HG03432 (cell line): ENCODE data around the gene GBP5.

ENCODE experiments used
- ATAC-seq: cut with Tn5 transposase; IDR thresholded peaks from one replicate; pipeline ENCODE4 v1.9.1; 2021; ENCODE audit warnings: mild to moderate bottlenecking, moderate library complexity; ENCODE audit not compliant: unreplicated experiment

GBP5 gene, protein sequence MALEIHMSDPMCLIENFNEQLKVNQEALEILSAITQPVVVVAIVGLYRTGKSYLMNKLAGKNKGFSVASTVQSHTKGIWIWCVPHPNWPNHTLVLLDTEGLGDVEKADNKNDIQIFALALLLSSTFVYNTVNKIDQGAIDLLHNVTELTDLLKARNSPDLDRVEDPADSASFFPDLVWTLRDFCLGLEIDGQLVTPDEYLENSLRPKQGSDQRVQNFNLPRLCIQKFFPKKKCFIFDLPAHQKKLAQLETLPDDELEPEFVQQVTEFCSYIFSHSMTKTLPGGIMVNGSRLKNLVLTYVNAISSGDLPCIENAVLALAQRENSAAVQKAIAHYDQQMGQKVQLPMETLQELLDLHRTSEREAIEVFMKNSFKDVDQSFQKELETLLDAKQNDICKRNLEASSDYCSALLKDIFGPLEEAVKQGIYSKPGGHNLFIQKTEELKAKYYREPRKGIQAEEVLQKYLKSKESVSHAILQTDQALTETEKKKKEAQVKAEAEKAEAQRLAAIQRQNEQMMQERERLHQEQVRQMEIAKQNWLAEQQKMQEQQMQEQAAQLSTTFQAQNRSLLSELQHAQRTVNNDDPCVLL

GRCh38 chr1:89272269-89273041, at the start of gene GBP5:
Gene GBP5, minus strand, starts transcription at chr1:89272860. Its CDS starts 3,305 bp downstream, at chr1:89269555.
- ATAC-seq = peak; percentile 82

DNA sequence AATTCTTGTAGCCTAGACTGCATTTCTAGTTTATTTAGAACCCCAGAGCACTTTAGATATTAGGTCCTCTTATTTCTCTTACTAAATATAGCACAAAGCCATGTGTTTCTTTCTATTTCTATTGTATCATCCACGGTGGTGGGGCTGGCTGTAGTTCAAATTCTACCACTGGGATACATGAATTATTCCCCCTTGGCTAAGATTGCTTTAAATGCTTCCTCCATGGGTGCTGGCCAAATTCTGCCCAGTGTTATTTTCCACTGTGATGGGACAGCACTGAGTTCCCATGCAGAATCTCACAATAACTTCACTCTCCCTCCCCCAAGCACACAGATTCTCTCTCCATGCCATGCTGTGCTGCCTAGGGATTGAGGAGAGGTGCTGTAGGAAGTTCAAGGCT, 49.7 kb upstream of the GBP5 start:
- ATAC-seq = no peak

DNA sequence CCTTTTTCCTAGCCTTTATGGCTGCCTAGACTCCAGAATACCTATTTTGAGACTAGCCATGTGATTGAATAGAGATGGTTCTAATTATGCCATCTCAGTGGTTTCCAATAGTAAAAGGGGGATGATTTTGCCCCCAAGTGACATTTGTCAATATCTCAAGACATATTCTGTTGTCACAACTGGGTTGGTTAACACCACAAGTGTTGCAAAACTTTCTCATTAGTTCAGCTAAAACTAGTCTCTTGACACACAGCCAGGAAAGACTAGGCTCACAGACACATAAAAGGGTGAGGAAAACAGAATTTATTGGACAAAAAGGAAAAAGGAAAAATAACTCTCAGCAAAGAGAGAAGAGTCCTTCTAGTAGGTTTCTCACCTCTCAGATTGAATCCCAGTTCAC, 39.9 kb upstream of the GBP5 start:
- no peak for ATAC-seq

DNA sequence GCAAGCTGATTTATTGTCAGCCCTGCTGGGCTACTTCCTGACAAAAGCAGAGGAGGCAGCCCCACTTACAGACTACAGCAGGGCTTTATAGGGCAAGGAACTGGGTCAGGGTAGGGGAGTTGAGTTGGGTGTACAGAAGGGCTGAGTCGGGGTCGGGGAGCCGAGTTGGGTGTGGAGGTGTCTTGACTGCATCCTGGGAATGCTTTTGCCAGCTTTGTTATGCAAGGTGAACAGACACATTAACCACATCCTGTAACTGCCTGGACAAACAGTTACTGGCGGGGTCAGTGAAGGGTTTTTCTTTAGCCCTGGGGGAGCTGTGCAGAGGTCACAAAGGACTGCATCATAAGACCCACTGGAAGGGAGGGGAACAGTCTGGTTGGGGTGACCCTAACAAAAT, 39.1 kb upstream of the GBP5 start:
- ATAC-seq = peak; percentile 49

DNA sequence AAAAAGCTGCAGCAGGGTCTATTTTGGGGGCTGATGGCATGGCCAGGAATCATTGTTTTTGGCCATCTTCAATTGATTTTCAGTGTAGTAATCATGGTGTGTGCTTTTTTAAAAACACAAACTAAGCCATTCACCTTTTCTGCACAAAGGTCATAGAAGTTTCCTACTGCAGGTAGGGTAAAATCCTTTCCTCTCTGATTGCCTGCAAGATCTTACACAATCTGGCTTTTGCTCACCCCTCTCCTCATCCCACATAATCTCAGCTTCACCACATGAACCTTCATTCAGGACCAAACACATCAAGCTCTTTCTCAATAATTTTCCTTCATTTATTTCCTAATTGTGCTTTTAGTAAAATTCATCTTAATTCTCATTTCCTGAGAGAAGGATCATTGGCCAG, 38.3 kb upstream of the GBP5 start:
- ATAC-seq = no peak

- peak; percentile 87 for ATAC-seq
Measured at GRCh38 chr1:89310505-89310904, 37.8 kb upstream of the GBP5 start.

DNA sequence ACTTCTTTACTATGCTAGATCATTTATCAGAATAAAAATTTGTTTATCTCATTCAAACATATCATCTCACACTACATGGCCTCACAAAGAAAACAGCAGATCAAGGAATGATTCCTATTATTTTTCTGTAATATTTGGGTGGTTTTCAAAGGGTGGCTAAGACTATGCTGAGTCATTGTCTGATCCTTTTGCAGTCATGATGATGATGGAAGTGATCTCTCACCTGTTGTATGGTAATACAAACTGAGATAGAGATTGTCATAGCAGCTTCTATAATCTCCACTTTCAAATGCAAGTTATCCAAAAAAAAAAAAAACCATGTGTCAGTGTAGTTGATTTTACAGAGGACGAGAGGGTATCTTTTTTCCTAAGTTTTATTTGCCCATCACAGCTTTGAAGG, 37.2 kb upstream of the GBP5 start:
- no peak for ATAC-seq

DNA sequence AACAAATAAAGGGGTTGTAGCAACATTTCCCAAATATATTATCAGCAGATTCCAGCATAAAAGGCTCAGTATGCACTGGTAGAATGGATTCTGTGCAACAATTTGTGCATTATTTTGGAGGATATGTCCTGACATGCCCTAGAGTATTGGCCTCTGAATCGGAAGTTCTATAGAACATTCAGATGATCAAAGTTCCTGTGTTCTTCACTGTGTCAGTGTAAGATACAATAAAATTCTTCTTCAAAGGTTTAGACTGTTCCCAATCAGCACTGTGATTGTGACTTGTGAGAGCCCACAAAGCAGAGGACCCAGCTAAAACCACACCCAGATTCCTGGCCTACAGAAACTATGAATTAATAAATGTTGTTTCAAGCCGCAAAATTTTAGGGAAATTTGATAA, 33.6 kb upstream of the GBP5 start:
- ATAC-seq = no peak

DNA sequence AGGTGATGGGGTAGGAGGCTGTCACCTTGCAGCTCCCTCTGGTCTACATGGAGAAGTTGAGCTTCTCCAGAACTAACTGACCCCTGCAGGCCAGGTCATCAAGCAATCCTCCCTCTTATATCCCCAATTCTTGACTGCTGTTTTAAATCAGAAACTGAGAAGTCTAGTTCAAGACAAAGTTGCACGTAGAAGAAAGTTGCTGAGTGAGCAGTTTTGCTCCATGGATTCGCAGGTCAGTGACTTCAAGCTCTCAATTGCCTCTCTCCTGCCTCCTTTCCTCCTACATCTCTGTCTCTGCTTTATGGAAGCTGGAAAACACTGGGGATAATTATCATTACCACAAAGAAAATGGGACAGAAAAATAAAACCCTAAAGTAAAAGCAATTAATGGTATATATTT, 32.8 kb upstream of the GBP5 start:
- no peak for ATAC-seq

- no peak for ATAC-seq
Measured at GRCh38 chr1:89304572-89305230, 32.0 kb upstream of the GBP5 start.

DNA sequence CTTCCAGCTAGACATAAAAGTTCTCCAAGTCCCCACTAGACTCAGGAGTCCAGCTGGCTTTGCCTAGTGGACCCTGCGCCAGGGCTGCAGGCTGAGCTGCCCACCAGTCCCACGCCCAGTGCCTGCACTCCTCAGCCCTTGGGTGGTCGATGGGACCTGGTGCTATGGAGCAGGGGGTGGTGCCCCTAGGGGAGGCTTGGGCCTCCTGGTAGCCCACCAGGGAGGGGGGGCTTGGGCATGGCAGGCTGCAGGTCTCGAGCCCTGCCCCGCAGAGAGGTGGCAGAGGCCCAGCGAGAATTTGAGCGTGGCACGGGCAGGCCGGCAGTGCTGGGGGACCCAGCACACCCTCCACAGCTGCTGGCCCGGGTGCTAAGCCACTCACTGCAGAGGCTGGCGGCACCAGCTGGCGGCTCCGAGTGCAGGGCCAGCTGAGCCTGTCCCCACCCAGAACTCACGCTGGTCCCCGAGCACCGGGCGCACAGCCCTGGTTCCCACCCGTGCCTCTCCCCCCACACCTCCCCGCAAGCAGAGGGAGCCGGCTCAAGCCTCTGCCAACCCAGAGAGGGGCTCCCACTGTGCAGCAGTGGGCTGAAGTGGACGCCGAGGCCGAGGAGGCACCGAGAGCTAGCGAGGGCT, 30.2 kb upstream of the GBP5 start:
- ATAC-seq = no peak

GRCh38 chr1:89299739-89300463, 27.2 kb upstream of the GBP5 start:
- peak; percentile 95 for ATAC-seq

DNA sequence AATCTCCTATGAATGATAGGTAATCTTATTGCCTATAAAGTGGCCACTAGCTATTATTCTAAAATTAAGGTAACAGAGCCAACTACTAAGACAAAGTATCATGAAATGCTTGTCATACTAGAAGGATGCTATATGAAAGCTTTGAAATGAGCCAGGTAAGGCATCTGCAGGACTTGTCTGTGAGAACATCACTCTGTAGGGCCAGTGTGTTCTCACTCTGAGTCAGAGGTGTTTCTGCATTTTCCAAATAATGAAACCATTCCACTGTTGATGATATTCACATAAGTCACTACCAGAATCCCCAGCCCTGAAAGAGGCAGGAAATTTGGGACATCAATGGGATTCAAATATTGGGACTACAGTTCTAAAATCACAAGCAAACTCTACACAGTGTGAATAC, 25.8 kb upstream of the GBP5 start:
- peak; percentile 31 for ATAC-seq

- no peak for ATAC-seq
Measured at GRCh38 chr1:89295187-89295586, 22.5 kb upstream of the GBP5 start.

DNA sequence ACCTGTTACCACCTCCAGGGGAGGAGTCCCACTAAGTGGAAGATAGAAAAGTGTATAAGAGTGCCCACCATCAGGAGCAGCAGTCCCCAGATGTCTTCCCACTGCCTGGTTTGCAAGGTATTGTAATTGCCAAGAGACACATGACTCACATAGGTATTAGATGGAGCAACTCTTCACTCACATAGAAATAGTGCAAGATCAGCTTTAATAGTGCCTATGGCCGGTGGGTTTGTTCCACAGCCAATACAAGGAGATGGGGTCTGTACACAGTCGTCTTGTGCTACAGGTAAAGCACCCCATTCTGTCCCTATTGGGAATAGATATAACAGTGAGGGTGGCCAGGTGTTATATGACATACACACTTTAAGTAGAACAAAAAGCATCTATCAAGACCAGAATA, 18.6 kb upstream of the GBP5 start:
- ATAC-seq = no peak

GRCh38 chr1:89288051-89288340, 15.3 kb upstream of the GBP5 start:
- no peak for ATAC-seq

GRCh38 chr1:89287181-89288050, 14.8 kb upstream of the GBP5 start:
- ATAC-seq = peak; percentile 33

GRCh38 chr1:89286549-89287180, 14.0 kb upstream of the GBP5 start:
- ATAC-seq = peak; percentile 97
